Stimulated activated CD8-positive, alpha-beta memory T cell treated with anti-CD3 and anti-CD28 coated beads, Interleukin-15, amount 100 ng/mL, for 48 hours (primary cell): ENCODE data around the gene AASS.

Source experiments
- DNase-seq, 2 donors: peaks; one replicate each; pipeline ENCODE4 v3.0.0-alpha.2; 2020; ENCODE audit warnings: low read depth in 2 of 2

Gene AASS

GRCh38 chr7:122118757-122119156, 25.3 kb downstream of the AASS start:
- no peak for DNase-seq

GRCh38 chr7:122103064-122103463, 41.0 kb downstream of the AASS start:
- no peak for DNase-seq

GRCh38 chr7:122100021-122100420, 44.0 kb downstream of the AASS start:
- no peak for DNase-seq

GRCh38 chr7:122095642-122096041, 48.4 kb downstream of the AASS start:
- no peak for DNase-seq

DNA sequence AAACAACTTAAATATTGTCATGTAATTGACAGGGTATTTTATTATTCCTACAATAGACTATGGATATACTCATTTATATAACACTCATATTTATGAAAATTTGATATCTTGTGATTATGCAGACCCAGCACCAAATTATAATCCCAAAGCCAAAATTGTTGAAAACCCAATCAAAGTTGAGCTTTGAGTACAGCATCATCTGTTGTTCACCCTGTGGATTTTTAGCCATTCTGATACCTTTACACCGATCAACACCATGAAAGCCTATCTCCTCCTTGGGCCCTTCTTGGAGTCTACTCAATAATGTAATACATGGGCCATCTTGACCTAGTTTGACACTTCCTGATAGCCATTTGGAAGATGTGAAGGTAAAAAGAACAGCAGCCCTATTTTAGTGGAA, 49.5 kb downstream of the AASS start:
- no peak for DNase-seq

DNA sequence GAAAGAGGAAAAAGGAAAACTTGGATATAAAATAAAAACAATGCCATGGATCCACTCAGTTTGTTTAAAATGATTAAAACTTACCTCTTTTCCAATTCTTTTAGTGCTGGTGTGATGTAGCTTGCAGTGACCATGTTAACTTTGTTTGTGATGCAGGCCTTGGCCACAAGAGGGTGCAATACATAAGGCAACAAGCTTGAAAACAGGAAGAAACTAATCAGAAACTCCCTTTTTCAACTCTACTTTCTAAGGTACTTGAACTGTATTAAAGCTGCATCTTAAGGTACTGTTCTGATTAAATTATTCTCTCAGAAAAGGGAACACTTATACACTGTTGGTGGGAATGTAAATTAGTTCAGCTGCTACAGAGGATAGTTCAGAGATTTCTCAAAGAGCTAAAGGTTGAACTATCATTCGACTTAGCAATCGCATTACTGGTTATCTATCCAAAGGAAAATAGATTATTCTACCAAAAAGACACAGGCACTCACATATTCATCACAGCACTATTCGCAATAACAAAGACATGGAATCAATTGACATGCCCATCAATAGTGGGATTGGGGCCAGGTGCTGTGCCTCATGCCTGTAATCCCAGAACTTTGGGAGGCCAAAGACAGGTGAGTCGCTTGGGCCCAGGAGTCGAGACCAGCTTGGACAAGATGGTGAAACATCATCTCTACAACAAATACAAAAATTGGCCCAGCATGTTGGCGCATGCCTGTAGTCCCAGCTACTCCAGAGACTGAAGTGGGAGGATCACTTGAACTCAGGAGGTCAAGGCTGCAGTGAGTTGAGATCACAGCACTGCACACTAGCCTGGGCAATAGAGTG, 50.9 kb downstream of the AASS start:
- DNase-seq = peak; percentile 2 to 7

- no peak for DNase-seq
Observed at GRCh38 chr7:122082670-122083069, 61.4 kb downstream of the AASS start.

DNA sequence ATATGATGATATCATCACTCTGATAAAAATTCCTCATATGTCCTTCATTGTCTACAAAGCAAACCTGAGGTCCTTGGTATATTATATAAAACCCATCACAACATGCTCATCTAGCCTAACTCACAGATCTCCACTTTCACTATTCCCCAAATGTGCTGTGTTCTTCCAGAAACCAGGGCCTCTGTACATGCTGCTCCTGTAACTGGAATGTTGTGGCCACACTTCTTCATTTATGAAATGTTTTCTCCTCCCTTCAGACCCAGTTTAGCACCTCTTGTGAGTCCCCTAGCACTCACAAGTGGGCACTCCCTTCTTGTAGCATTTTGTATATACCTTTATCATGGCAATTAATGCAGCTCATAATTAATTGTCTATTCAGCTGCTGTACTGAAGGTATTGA, 61.9 kb downstream of the AASS start:
- DNase-seq = no peak

- DNase-seq = no peak
Observed at GRCh38 chr7:122073635-122074034, 70.4 kb downstream of the AASS start.

GRCh38 chr7:122072924-122073599, 71.0 kb downstream of the AASS start:
- DNase-seq = no peak

DNA sequence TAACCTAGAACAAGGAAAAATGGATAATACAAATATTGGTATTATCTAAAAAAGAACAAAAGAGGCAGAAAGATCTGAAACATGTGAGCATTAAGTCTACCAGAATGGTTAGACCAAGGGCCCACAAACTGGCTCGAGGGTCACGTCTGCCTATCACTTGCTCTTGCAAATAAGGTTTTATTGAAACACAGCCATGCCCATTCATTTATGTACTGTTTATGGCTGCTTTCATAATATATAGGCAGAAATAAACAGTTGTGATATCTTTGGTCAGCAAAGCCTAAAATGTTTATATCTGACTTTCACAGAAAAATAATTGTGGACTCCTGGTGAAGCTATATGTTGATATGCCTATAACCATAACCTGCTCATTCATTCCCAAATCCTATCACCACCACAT, 71.8 kb downstream of the AASS start:
- no peak for DNase-seq

DNA sequence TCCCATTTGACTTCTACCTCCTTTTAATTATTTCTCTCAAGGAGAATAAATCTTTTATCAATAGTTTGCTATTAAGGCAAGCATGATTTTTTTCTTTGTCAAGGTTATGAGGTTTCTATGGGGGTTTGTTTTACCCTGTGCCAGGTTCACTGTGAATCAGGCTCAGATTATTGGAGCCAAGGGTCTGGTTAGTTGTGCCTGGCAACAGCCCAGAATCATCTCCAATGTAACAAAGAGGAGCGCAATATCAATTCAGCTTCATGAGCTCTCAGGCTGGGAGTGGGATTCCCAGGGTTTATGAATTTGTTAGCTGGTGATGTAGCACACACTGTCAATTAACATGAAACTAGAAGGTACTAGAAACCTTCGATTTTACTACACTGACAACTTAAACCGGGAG, 73.2 kb downstream of the AASS start:
- DNase-seq = no peak

DNA sequence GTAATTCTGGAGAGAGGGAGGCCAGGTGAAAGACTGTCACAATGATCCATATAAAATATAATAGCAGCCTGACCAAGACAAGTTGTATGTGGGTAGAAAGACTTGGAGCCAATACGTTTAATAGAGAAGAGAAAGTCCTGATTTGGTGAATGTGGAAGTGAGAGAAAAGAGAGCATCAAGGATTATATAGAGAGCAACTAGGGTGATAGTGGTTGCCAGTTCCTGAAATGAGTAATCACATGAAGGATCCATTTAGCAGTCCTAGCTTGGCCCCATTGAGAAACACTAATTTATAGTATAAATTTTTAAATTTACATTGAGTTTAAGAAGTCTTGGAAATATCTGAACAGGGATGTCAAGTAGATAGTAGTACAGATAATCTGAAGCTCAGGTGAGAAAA, 74.0 kb downstream of the AASS start:
- no peak for DNase-seq

- DNase-seq = no peak
Observed at GRCh38 chr7:122068999-122069398, 75.0 kb downstream of the AASS start.

GRCh38 chr7:122068046-122068445, 76.0 kb downstream of the AASS start:
- no peak for DNase-seq

- no peak for DNase-seq
Observed at GRCh38 chr7:122067077-122067476, 77.0 kb downstream of the AASS start.

- no peak for DNase-seq
Observed at GRCh38 chr7:122064971-122065370, 79.1 kb downstream of the AASS start.

GRCh38 chr7:122063146-122063545, 80.9 kb downstream of the AASS start:
- DNase-seq = no peak

DNA sequence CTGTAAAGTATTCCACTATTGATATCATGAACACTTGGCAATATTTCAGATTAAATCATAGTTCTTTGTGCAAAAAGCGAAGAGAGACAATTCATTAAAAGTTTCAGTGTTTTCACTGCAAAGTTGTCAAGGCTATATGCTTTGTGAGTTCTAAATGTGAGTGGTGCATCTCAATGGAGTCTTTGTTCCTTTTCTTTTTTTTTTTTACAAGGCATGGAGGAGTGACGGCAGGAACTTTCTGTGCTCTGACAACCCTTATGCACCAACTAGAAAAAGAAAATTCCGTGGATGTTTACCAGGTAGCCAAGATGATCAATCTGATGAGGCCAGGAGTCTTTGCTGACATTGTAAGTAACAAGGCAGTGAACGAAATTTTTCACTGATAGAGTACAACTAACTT, 84.5 kb downstream of the AASS start:
- DNase-seq = no peak

DNA sequence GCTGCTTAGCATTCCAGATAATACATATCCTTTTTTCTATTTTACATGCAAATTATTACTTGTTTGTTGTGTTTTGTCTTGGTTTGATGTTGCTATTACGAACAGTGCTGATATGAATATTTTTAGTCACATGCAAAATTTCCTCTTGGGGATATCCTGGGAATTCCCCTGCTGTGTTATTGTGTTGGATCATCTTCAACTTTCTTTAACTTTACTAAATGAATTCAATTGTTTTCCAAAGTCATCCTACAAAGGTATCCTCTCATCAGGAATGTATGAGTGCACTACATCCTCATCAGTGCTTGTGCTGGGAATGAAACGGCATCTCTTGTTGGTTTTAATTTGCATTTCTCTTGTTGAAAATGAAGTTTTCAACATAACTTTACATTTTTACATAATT, 87.1 kb downstream of the AASS start:
- DNase-seq = no peak

DNA sequence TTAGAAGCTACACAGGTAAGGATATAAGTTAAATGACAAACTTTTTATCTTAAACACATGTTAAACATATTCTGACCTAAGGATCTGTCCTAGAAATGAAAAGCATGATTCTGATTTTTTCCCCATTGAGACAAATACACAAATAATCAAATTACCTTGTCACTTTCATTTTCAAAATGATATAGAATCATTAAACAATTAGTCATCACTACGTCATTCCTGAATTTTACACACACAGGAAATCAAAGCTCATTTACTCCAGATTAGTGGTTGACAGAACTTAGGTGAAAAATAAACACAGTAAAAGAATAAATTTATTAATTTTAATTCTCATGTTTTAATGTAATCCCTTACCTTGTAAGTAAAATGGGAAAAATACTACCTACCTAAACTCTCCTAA, 89.0 kb downstream of the AASS start:
- no peak for DNase-seq

GRCh38 chr7:122054393-122054792, 89.7 kb downstream of the AASS start:
- DNase-seq = no peak

DNA sequence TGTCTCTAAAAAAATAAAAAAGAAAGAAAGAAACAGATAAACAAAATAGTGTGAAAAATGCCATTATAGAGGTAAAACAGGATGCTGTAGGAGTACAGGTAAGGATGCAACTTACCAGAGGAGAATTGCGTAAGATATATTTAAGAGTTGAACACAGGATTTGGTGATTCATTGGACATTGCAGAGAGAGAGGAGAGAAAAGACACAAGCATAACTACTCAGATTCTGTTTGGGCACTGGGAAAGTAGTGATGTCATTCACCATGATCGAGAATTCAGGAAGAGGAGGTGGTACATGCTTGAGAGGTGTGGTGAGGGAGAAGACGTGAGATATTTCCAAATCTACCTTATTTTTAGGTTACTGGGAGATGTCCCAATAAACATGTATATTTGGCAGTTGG, 97.6 kb downstream of the AASS start:
- DNase-seq = no peak
